ENCODE data around the gene RENBP.

The RENBP gene

GRCh38 chrX:153925739-153926551 lies 18.5 kb downstream of the RENBP start, which contains the start of gene ARHGAP4:
ARHGAP4 (minus strand) TSS chrX:153926264; CDS start chrX:153926202, 62 bp downstream.
- no peak for DNase-seq (ENCODE audit: low read depth)
- H3K4me3 ChIP-seq (ENCODE audit: low read depth, low read length), result no peak within 1 kb of the TSS; the same call in 1 of the 2 replicates
- TF ChIP-seq CTCF (IDR thresholded peaks at IDR 0.05; ENCODE audit: control insufficient read depth, extremely low read depth, insufficient read depth), result no peak

GRCh38 chrX:153925387-153925738 lies 19.1 kb downstream of the RENBP start:
- H3K4me3 ChIP-seq (ENCODE audit: low read depth, low read length), result no peak overlapping the region
- no peak for DNase-seq (ENCODE audit: low read depth)
- no peak for TF ChIP-seq CTCF (IDR thresholded peaks at IDR 0.05; ENCODE audit: control insufficient read depth, extremely low read depth, insufficient read depth)

- no peak for DNase-seq (ENCODE audit: low read depth)
- H3K4me3 ChIP-seq (ENCODE audit: low read depth, low read length), result no peak overlapping the region
- 0 out of 2 replicates have a peak, but pooled peaks have one; percentile 15 for TF ChIP-seq CTCF (IDR thresholded peaks at IDR 0.05; ENCODE audit: control insufficient read depth, extremely low read depth, insufficient read depth)
Measured at GRCh38 chrX:153924149-153924861, 20.1 kb downstream of the RENBP start.

GRCh38 chrX:153922932-153923857 lies 21.2 kb downstream of the RENBP start:
- peak; percentile 61 for TF ChIP-seq CTCF (IDR thresholded peaks at IDR 0.05; ENCODE audit: control insufficient read depth, extremely low read depth, insufficient read depth)
- DNase-seq (ENCODE audit: low read depth), result no peak
- H3K4me3 ChIP-seq (ENCODE audit: low read depth, low read length), result no peak overlapping the region

- no peak for TF ChIP-seq CTCF (IDR thresholded peaks at IDR 0.05; ENCODE audit: control insufficient read depth, extremely low read depth, insufficient read depth)
- no peak for DNase-seq (ENCODE audit: low read depth)
- no peak overlapping the region for H3K4me3 ChIP-seq (ENCODE audit: low read depth, low read length)
Measured at GRCh38 chrX:153921511-153922446, 22.7 kb downstream of the RENBP start.

Data from LNCaP clone FGC (cell line).